Erythroblast (primary cell): ENCODE data around the gene GFM2.

ENCODE experiments used
- GATA1 ChIP-seq: IDR thresholded peaks from 2 replicates; pipeline ENCODE4 v1.6.1; 2011; ENCODE audit warnings: low read depth, mild to moderate bottlenecking, control low read depth, low read length, moderate library complexity
- POLR2A ChIP-seq: IDR thresholded peaks from 2 replicates; pipeline ENCODE4 v1.6.1; 2011; ENCODE audit warnings: mild to moderate bottlenecking, low read length

GRCh38 chr5:74761241-74761640, 5.7 kb downstream of the GFM2 start:
- no peak for TF ChIP-seq POLR2A
- no peak for TF ChIP-seq GATA1
